Peyer's patch (tissue), 4 donors: ENCODE measurements around the gene ZNF606. TPM values are rescaled to one million over a fixed set of nuclear protein-coding genes. Genes with fewer than 3 reads are reported as not detected.

Source experiments
- DNase-seq, 3 donors: peaks; one replicate each; pipeline ENCODE4 v3.0.0-alpha.2; 2017 to 2019
- H3K27ac ChIP-seq, 4 donors: fragments of 200-600 bp; sonication (generic); one replicate each; pipeline ENCODE4 v1.5.1; 2016 to 2019
- H3K27me3 ChIP-seq, 2 donors: fragments of 200-600 bp; sonication (generic); one replicate each; pipeline ENCODE4 v1.5.1; 2019
- H3K36me3 ChIP-seq, 3 donors: fragments of 200-600 bp; sonication (generic); one replicate each; pipeline ENCODE4 v1.5.1; 2016 to 2019
- H3K4me1 ChIP-seq, 4 donors: fragments of 200-600 bp; sonication (generic); one replicate each; pipeline ENCODE4 v1.5.1; 2016 to 2019
- H3K4me3 ChIP-seq, 4 donors: fragments of 200-600 bp; sonication (generic); 1 replicate in 3 of 4; 2 replicates in 1 of 4; pipeline ENCODE4 v1.5.1; 2016 to 2019; ENCODE audit warnings: mild to moderate bottlenecking in 1 of 4
- H3K9me3 ChIP-seq, 4 donors: fragments of 200-600 bp; sonication (generic); one replicate each; pipeline ENCODE4 v1.5.1; 2016 to 2019; ENCODE audit warnings: mild to moderate bottlenecking in 1 of 4
- CTCF ChIP-seq, 6 experiments: fragments of 450-650 bp in 4 of 6; fragments of 200-600 bp in 2 of 6; sonication (generic) in 1 of 6; IDR thresholded peaks; one replicate each; pipeline ENCODE4 v1.5.1; 2017 to 2019; ENCODE audit warnings: antibody characterized with exemption in 6 of 6, mild to moderate bottlenecking in 3 of 6, moderate library complexity in 1 of 6
- POLR2A ChIP-seq, 2 donors: fragments of 450-650 bp; IDR thresholded peaks; one replicate each; pipeline ENCODE4 v1.5.1; 2017; ENCODE audit warnings: antibody characterized with exemption in 2 of 2, mild to moderate bottlenecking in 2 of 2, moderate library complexity in 2 of 2
- total RNA-seq, 4 donors: library from RNA; depleted of rRNA; stranded (reverse); fragments of >200 nt; gene quantifications; one replicate each; pipeline ENCODE4 v1.1.0, GENCODE V29; 2016

Gene ZNF606
- total RNA-seq, 4 donors from 2014 or later, result 18.4 to 29.7 (median 20.3) TPM

GRCh38 chr19:57992841-57993240 is 9.8 kb downstream of the ZNF606 start:
- no peak for DNase-seq
- Histone ChIP-seq H3K4me3 (no peak overlapping the region), H3K9me3 (peaks cover 0 to 80% (median 25%) of the 10 kb centered on the region in 4 donors), H3K27me3 (no peaks in the 10 kb centered on the region), H3K27ac (no peak overlapping the region), H3K4me1 (no peaks in the 10 kb centered on the region), H3K36me3 (peaks cover 0 to 66% (median 9%) of the 10 kb centered on the region in 3 donors)
- TF ChIP-seq CTCF (IDR thresholded peaks at IDR 0.05), result no peak
- no peak for TF ChIP-seq POLR2A (IDR thresholded peaks at IDR 0.05)

GRCh38 chr19:57978586-57979289 is 23.9 kb downstream of the ZNF606 start:
- no peaks in the 10 kb centered on the region for H3K4me1 ChIP-seq
- no peaks in the 10 kb centered on the region for H3K27me3 ChIP-seq
- no peak overlapping the region for H3K27ac ChIP-seq
- no peak overlapping the region for H3K4me3 ChIP-seq
- no peak for TF ChIP-seq CTCF (IDR thresholded peaks at IDR 0.05)
- TF ChIP-seq POLR2A (IDR thresholded peaks at IDR 0.05), result no peak
- DNase-seq, result no peak
- H3K9me3 ChIP-seq, result peaks cover 0 to 98% (median 54%) of the 10 kb centered on the region in 4 donors
- peaks cover 4 to 71% (median 7%) of the 10 kb centered on the region in 3 donors for H3K36me3 ChIP-seq

GRCh38 chr19:57974434-57974833 is 28.2 kb downstream of the ZNF606 start, which contains the start of gene C19orf18:
Gene C19orf18 (minus strand): TSS chr19:57974534. CDS start chr19:57974432, 102 bp downstream.
- no peak for DNase-seq
- Histone ChIP-seq H3K27ac (no peak within 1 kb of the TSS), H3K36me3 (peaks cover 0 to 28% (median 0%) of the 10 kb centered on the region in 3 donors), H3K4me3 (no peak within 1 kb of the TSS), H3K27me3 (no peaks in the 10 kb centered on the region), H3K9me3 (peaks cover 0 to 88% (median 45%) of the 10 kb centered on the region in 4 donors), H3K4me1 (no peaks in the 10 kb centered on the region)
- no peak for TF ChIP-seq CTCF (IDR thresholded peaks at IDR 0.05)

GRCh38 chr19:57964761-57965160 is 37.9 kb downstream of the ZNF606 start:
- no peak for TF ChIP-seq CTCF (IDR thresholded peaks at IDR 0.05)
- TF ChIP-seq POLR2A (IDR thresholded peaks at IDR 0.05), result no peak
- Histone ChIP-seq H3K36me3 (no peaks in the 10 kb centered on the region), H3K4me1 (no peaks in the 10 kb centered on the region), H3K9me3 (peaks cover 0 to 56% (median 24%) of the 10 kb centered on the region in 4 donors), H3K27me3 (no peaks in the 10 kb centered on the region), H3K27ac (no peak overlapping the region), H3K4me3 (no peak overlapping the region)
- no peak for DNase-seq

- Histone ChIP-seq H3K27me3 (no peaks in the 10 kb centered on the region), H3K9me3 (peaks cover 0 to 64% (median 14%) of the 10 kb centered on the region in 4 donors), H3K36me3 (no peaks in the 10 kb centered on the region), H3K4me3 (no peak overlapping the region), H3K27ac (no peak overlapping the region), H3K4me1 (no peaks in the 10 kb centered on the region)
- DNase-seq, result no peak
- TF ChIP-seq CTCF (IDR thresholded peaks at IDR 0.05) (no peak), POLR2A (IDR thresholded peaks at IDR 0.05) (no peak)
Measured at GRCh38 chr19:57961785-57962184, 40.8 kb downstream of the ZNF606 start.
